HG02970 (cell line): ENCODE data around the gene CCDC122.

Experiments used
- ATAC-seq: cut with Tn5 transposase; IDR thresholded peaks from one replicate; pipeline ENCODE4 v1.9.1; 2021; ENCODE audit warnings: mild to moderate bottlenecking, moderate library complexity, moderate number of reproducible peaks; ENCODE audit not compliant: unreplicated experiment, low FRiP score

The CCDC122 gene

GRCh38 chr13:43878892-43879754 is at the start of gene CCDC122:
TSS of gene CCDC122 (minus strand) at chr13:43879740. CDS start at chr13:43869376, 10,364 bp downstream.
- ATAC-seq: peak; percentile 76

- ATAC-seq: peak; percentile 58
Measured at GRCh38 chr13:43924549-43925245, 45.2 kb upstream of the CCDC122 start.

- no peak for ATAC-seq
Measured at GRCh38 chr13:43920965-43921674, 41.6 kb upstream of the CCDC122 start.

- no peak for ATAC-seq
Measured at GRCh38 chr13:43918636-43919035, 39.1 kb upstream of the CCDC122 start.

- ATAC-seq: no peak
Measured at GRCh38 chr13:43916828-43917227, 37.3 kb upstream of the CCDC122 start.

- ATAC-seq: no peak
Measured at GRCh38 chr13:43915451-43915850, 35.9 kb upstream of the CCDC122 start.

GRCh38 chr13:43911871-43912270 is 32.3 kb upstream of the CCDC122 start:
- ATAC-seq: no peak

- ATAC-seq: no peak
Measured at GRCh38 chr13:43911278-43911677, 31.7 kb upstream of the CCDC122 start.

GRCh38 chr13:43910856-43911255 is 31.3 kb upstream of the CCDC122 start:
- no peak for ATAC-seq

GRCh38 chr13:43908156-43909126 is 28.9 kb upstream of the CCDC122 start:
- no peak for ATAC-seq

GRCh38 chr13:43905435-43906031 is 26.0 kb upstream of the CCDC122 start:
- ATAC-seq: no peak

- no peak for ATAC-seq
Measured at GRCh38 chr13:43895940-43896339, 16.4 kb upstream of the CCDC122 start.

- ATAC-seq: no peak
Measured at GRCh38 chr13:43894438-43894837, 14.9 kb upstream of the CCDC122 start.

GRCh38 chr13:43884222-43884621 is 4.7 kb upstream of the CCDC122 start:
- no peak for ATAC-seq

- no peak for ATAC-seq
Measured at GRCh38 chr13:43883631-43884030, 4.1 kb upstream of the CCDC122 start.

- no peak for ATAC-seq
Measured at GRCh38 chr13:43881580-43881979, 2.0 kb upstream of the CCDC122 start.

- ATAC-seq: no peak
Measured at GRCh38 chr13:43880926-43881325, 1.4 kb upstream of the CCDC122 start.

GRCh38 chr13:43880214-43880855 is 795 bp upstream of the CCDC122 start:
- no peak for ATAC-seq

GRCh38 chr13:43879755-43880181 is 228 bp upstream of the CCDC122 start, which contains the start of gene LACC1:
TSS of gene LACC1 (plus strand) at chr13:43879904. CDS start at chr13:43880986, 1,082 bp downstream.
- ATAC-seq: peak; percentile 32
